Measurements from ENCODE around the gene STK33. TPM values are rescaled to one million over a fixed set of nuclear protein-coding genes. Genes with fewer than 3 reads are reported as not detected.

STK33 gene
- total RNA-seq, 2 donors from 2014 or later: 22.7 to 26.8 TPM

- Mint-ChIP-seq H3K36me3 (ENCODE audit: low read depth) (no peaks in the 10 kb centered on the region), H3K9me3 (peaks cover 7% of the 10 kb centered on the region), H3K4me3 (no peak overlapping the region), H3K27me3 (ENCODE audit: insufficient read depth) (no peaks in the 10 kb centered on the region), H3K27ac (no peak overlapping the region), H3K4me1 (no peaks in the 10 kb centered on the region)
- no peak overlapping the region for H3K9ac ChIP-seq (ENCODE audit: extremely low read depth, low read length, poor library complexity, severe bottlenecking)
- no peaks in the 10 kb centered on the region for H3K36me3 ChIP-seq (ENCODE audit: control insufficient read depth, insufficient read depth, low read length)
- no peak for DNase-seq
- H3K27me3 ChIP-seq (ENCODE audit: control insufficient read depth, insufficient read depth, low read length, poor library complexity, severe bottlenecking): no peaks in the 10 kb centered on the region
- no peaks in the 10 kb centered on the region for H3K4me1 ChIP-seq (ENCODE audit: control insufficient read depth, insufficient read depth, low read length)
- no peaks in the 10 kb centered on the region for H3K9me3 ChIP-seq (ENCODE audit: control insufficient read depth, low read length)
- no peak overlapping the region for H3K4me3 ChIP-seq (ENCODE audit: low read length)
- 89 to 90% methylated on average over 3 of the region's 3 CpGs for WGBS, 2 experiments (ENCODE audit: insufficient coverage in 1 of 2, insufficient read length in 1 of 2)
- TF ChIP-seq CTCF (conservative IDR thresholded peaks at IDR 0.05): no peak
- no peak overlapping the region for H3K27ac ChIP-seq (ENCODE audit: low read depth, low read length)
These were observed 185.7 kb downstream of the STK33 start for GRCh38 chr11:8408151-8408941.

- whole genome bisulfite sequencing, 2 experiments (ENCODE audit: insufficient coverage in 1 of 2, insufficient read length in 1 of 2): 65 to 88% methylated on average over 1 of the region's 1 CpG
- H3K4me1 ChIP-seq (ENCODE audit: control insufficient read depth, insufficient read depth, low read length): no peaks in the 10 kb centered on the region
- no peak for TF ChIP-seq CTCF (conservative IDR thresholded peaks at IDR 0.05)
- no peak overlapping the region for H3K27ac Mint-ChIP-seq
- H3K36me3 Mint-ChIP-seq (ENCODE audit: low read depth): peaks cover 2% of the 10 kb centered on the region
- H3K27ac ChIP-seq (ENCODE audit: low read depth, low read length): no peak overlapping the region
- no peak overlapping the region for H3K4me3 ChIP-seq (ENCODE audit: low read length)
- DNase-seq: no peak
- no peaks in the 10 kb centered on the region for H3K27me3 ChIP-seq (ENCODE audit: control insufficient read depth, insufficient read depth, low read length, poor library complexity, severe bottlenecking)
- H3K4me1 Mint-ChIP-seq: no peaks in the 10 kb centered on the region
- no peak overlapping the region for H3K4me3 Mint-ChIP-seq
- H3K27me3 Mint-ChIP-seq (ENCODE audit: insufficient read depth): no peaks in the 10 kb centered on the region
- H3K9me3 ChIP-seq (ENCODE audit: control insufficient read depth, low read length): no peaks in the 10 kb centered on the region
- H3K9me3 Mint-ChIP-seq: peaks cover 14% of the 10 kb centered on the region
- no peak overlapping the region for H3K9ac ChIP-seq (ENCODE audit: extremely low read depth, low read length, poor library complexity, severe bottlenecking)
- H3K36me3 ChIP-seq (ENCODE audit: control insufficient read depth, insufficient read depth, low read length): no peaks in the 10 kb centered on the region
These were observed 190.7 kb downstream of the STK33 start for GRCh38 chr11:8403310-8403709.

GRCh38 chr11:8392886-8393285 is 201.1 kb downstream of the STK33 start:
- H3K9me3 Mint-ChIP-seq: peaks cover 28% of the 10 kb centered on the region
- DNase-seq: no peak
- no peaks in the 10 kb centered on the region for H3K27me3 Mint-ChIP-seq (ENCODE audit: insufficient read depth)
- TF ChIP-seq CTCF (conservative IDR thresholded peaks at IDR 0.05): no peak
- H3K9ac ChIP-seq (ENCODE audit: extremely low read depth, low read length, poor library complexity, severe bottlenecking): no peak overlapping the region
- no peak overlapping the region for H3K4me3 Mint-ChIP-seq
- peaks cover 10% of the 10 kb centered on the region for H3K4me1 ChIP-seq (ENCODE audit: control insufficient read depth, insufficient read depth, low read length)
- no peaks in the 10 kb centered on the region for H3K27me3 ChIP-seq (ENCODE audit: control insufficient read depth, insufficient read depth, low read length, poor library complexity, severe bottlenecking)
- H3K9me3 ChIP-seq (ENCODE audit: control insufficient read depth, low read length): peaks cover 17% of the 10 kb centered on the region
- peaks cover 14% of the 10 kb centered on the region for H3K4me1 Mint-ChIP-seq
- H3K4me3 ChIP-seq (ENCODE audit: low read length): no peak overlapping the region
- no peak overlapping the region for H3K27ac Mint-ChIP-seq
- H3K36me3 ChIP-seq (ENCODE audit: control insufficient read depth, insufficient read depth, low read length): no peaks in the 10 kb centered on the region
- 94% methylated on average over 3 of the region's 3 CpGs; no CpG with 5 or more reads in 1 of the 2 experiments for WGBS, 2 experiments (ENCODE audit: insufficient coverage in 1 of 2, insufficient read length in 1 of 2)
- peaks cover 18% of the 10 kb centered on the region for H3K36me3 Mint-ChIP-seq (ENCODE audit: low read depth)
- no peak overlapping the region for H3K27ac ChIP-seq (ENCODE audit: low read depth, low read length)

All from endodermal cell (in vitro differentiated cells).